Measurements from ENCODE around the gene VWA5B1.
"Not testable (repeated sequence)": the region's sequence is repeated elsewhere in the genome, so short reads cannot be mapped to it uniquely, and the experiment has no call there.

The VWA5B1 gene

GRCh38 chr1:20280341-20280740 is 10.3 kb upstream of the VWA5B1 start:
- DNase-seq = no peak

DNA sequence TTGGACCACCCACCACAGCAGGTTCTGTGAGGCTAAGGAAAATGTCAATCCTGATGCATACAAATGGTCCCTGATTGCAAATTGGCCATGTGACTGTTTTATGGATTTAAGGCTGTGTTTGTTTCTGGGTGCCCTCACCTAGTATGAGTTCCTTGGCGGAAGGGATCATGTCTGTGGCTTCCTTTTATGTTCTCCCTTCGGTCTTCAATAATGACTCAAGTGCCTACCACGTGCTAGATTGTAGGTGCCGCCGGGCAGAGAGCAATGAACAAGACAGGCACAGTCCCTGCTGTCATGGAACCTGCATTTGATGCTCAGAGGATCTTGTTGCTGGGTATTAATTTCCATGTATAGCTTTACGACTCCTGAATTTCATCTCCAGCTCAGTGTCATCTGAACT is 9.8 kb upstream of the VWA5B1 start:
- DNase-seq = no peak

DNA sequence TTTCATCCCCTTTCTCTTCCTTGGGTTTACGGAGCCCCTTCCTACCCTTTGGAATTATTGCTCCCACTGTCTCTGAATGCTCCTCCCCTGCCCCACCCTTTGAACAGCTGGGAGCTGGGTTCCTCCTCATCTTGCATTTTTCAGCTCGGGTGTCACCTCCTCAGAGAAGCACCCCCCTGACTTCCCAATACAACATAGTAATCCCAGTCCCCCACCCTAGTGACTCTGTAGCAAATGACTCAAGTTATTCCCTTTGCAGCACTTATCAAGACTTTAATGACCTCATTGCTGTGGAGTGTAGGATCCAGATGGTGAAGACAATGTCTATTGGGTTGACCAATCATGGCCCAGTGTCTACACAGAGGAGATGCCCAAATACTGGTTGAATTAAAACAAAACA is 8.9 kb upstream of the VWA5B1 start:
- DNase-seq = no peak

- no peak for DNase-seq
Observed at GRCh38 chr1:20282533-20282932, 8.1 kb upstream of the VWA5B1 start.

GRCh38 chr1:20284046-20284445 is 6.6 kb upstream of the VWA5B1 start:
- no peak for DNase-seq

- no peak for DNase-seq
Observed at GRCh38 chr1:20284625-20285024, 6.0 kb upstream of the VWA5B1 start.

GRCh38 chr1:20285510-20285909 is 5.2 kb upstream of the VWA5B1 start:
- no peak for DNase-seq

GRCh38 chr1:20287696-20288095 is 3.0 kb upstream of the VWA5B1 start:
- DNase-seq = not testable (repeated sequence)

DNA sequence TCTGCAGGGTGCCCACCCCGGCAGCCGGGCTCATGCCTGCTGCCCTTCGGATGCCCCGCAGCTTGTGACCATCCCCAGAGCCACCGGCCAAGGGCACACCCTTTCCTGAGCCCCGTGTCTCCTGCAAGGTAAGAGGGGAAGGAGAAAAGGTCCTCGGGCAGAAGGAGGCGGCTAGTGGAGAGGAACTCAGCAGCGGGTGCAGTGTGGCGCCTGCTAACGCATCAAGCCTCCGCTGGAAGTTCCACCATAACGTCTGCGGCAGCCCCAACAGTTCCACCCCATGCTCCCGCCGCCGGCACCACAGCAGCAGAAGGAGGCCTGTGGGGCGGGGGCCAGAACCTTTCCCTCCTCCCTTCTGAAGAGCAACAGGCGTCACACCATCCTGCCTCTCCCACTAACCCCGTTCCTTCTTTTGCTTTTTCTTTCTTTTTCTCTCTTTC is 990 bp downstream of the VWA5B1 start:
- DNase-seq = no peak

DNA sequence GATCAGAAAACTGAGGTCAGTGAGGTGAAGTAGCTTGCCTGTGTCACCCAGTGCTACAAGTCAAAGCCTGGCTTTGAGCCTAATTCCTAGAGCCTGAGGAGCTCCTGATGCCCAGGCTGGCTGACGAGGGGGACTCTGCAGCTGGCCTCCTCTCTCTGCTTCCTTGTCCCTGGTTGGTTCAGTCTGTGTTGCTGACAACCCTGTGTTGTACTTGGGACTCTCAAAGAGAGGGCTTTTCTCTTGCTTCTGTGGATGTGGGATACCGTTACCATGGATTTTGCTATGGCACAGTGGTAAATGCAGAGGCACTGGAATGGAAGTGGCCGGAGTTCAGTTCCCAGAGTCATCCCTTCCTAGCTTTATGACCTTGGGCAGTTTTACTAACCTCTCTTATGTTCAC is 8.0 kb downstream of the VWA5B1 start:
- no peak for DNase-seq

DNA sequence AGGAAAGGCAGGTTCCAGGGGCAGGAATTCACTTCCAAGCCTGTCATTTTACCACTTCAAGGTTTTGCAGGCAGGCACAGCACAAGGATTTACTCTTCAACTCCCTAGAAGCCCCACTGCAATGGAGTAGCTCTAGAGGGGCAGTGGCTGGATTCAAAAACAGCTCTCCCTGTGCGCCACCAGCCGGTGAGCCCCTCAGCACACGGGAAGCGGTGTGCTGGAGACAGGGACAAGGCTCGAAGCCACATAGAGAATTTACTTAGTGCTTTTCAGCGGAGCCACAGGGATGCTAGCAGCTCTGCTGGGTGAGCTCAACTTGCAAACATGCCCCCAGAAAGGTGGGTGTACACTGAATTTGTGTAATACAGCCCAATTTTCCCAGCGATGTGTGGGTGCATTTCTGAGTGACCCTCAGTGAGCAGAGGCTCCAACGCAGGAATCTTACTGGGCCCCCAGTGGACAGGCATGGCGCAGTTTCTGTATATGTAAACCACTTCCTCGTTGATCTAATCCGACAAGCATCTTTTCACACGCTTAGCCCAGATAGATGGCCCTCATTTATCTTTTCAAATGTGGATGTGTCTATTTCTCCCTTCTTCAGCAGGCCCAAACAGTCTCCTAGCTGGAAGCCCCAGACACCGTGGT is 10.9 kb downstream of the VWA5B1 start:
- no peak for DNase-seq

DNA sequence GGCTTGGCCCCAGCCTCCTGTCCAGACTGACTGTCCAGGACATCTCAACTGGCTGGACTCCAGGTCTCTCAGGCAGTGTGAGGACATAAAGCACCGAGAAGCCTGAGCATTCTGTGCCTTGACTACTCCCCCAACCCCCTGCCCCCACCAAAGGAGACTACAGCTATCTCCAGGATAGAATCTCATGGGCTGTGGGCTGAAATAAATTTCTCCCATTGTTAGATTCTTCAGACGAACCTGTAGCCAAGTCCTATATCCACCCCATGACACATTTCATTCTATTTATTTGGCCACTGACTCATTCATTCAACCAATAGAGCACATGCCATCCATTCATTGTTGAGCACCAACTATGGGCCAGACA is 11.4 kb downstream of the VWA5B1 start:
- DNase-seq = no peak

DNA sequence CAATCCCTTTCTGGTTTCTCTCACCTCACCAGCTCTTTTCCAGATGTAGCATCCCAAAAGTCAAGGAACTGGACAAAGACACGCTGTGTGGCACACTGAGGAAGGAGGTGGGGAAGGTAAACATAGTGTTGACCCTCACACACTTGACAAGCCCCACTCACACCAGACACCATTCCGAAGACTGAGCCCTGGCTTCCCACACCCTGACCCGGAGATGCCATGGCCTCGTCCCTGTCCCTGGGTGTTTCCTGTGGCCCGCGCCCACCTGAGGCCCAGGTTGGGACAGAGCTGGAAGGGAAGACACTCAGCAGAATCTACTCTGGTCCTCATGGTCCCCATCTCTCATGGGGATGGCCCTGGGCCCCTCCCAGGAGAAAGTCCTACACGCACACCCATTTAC is 16.4 kb downstream of the VWA5B1 start:
- DNase-seq = no peak

GRCh38 chr1:20308569-20308968 is 17.9 kb downstream of the VWA5B1 start:
- DNase-seq = no peak

GRCh38 chr1:20311289-20311688 is 20.6 kb downstream of the VWA5B1 start:
- no peak for DNase-seq

DNA sequence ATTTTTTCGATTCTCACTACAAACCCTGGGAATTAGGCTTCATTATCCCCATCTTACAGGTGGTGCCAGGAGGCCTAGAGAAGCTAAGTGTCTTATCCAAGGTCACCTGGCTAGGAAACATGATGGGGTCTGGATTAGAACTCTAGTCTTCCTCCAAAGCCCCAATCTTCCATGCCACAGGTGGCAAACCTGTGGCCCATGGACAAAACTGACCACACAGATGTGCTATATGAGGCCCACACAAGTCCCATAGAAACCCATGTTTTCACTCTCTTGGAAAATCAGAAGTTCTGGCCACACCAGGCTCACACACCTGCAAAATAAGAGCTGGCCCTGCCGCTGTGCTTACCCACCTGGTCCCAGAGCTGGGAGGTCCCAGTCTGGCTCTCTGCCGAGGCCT is 21.6 kb downstream of the VWA5B1 start:
- no peak for DNase-seq

- DNase-seq = no peak
Observed at GRCh38 chr1:20312818-20313217, 22.1 kb downstream of the VWA5B1 start.

DNA sequence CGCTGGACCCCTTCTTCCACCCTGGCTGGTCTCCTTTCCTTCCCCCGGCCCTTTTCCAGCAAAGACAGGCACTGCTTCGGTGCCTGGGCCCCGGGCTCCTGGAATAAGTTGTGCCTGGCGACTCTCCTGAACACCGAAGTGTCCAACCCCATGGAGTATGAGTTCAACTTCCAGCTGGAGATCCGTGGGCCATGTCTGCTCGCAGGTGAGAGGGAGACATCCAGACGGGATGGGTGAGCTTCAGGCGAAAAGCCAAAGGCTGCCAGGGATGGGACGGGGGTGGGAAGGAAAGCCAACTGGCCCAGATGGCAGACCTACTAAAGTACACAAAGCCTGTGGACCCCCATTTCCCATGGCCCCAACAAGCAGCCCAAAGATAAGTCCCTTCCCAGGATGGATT is 26.8 kb downstream of the VWA5B1 start:
- DNase-seq = no peak

DNA sequence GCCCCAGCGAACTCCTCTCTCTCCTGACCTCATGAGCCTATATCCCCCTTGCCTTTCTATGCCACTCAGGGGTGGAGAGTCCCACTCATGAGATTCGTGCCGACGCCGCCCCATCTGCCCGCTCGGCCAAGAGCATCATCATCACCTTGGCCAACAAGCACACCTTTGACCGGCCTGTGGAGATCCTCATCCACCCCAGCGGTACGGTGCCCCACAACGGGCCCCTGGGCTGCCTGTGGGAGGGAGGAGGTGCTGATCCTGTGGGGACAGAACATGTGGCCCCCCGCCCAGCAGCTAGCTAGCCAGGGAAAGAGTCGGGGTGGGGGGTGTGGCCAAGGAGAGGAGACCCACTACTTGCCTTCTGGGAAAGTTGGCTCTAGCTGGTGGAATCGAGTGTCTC is 27.8 kb downstream of the VWA5B1 start:
- DNase-seq = no peak

DNA sequence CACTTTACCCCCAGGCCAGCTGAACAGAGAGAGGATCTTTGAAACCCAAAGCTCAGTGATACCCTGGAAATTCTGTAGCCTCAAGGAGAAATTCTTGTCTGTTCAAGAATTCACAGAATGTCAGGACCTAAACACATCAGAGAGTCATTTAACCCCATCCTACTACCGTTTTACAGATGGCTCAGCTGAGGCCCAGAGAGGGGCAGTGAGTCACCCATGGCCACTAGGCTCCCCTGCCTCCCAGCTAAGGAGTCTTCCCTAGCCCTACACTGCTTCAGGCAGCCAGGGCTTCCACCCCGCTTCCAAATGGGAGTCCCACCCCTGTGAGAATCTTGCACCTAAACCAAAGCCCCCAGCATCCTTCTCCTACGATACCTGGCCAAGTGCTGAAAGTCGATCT is 28.3 kb downstream of the VWA5B1 start:
- DNase-seq = no peak

DNA sequence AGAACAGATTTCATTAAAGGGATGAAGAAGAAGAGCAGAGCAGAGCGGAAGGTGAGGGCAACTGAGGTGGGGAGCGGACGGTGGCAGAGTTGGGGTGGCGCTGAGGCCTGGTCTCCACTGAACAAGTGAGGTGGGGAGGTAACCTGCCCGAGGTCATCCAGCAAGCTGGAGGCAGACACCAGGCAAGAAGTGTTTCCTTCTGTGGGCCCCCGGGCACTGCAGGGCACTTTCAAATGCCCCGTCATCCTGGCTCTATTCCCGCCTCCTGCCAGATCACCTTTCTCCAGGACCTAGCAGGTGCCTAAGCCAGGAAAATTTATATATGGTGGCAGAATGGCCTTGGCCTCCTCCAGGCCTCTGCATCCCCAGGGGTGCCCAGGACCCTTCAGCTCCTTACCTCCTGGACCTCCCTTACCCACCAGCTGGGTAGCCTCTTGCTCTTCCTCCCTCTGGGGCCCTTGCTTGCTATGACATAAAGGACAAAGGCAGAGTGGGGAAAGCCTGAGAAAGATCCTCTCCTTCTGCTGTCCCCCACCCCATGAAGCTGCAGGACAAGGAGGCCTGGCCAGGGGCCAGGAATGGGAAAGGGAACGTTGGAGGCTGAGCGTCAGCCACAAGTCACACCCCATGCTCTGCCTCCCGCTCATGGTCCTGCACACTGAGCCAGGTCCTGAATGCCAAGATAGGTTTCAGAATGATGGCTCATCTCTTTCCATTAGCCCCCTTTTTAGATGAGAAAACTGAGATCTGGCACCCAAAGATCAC is 29.0 kb downstream of the VWA5B1 start:
- DNase-seq = no peak

DNA sequence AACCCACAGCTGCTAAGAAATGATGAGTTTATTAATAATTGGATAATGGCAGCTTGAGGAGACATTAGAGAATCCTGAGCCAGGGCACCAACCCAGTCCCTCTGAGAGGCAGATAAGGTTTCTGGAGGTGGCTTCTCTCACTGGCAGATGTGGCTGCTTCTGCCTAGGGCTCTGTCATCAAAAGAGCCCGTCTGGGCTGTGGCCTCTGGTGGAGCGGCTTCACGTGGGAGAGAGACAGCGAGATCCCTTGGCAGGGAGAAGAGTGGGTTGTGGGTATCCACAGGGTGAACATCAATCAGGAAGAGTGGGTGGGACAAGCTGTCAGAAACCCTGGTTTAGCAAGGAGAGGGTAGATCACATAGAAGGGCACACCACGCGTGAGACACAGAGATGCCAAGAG is 30.0 kb downstream of the VWA5B1 start:
- no peak for DNase-seq

- DNase-seq = no peak
Observed at GRCh38 chr1:20321573-20321972, 30.9 kb downstream of the VWA5B1 start.

GRCh38 chr1:20322081-20322824 is 31.6 kb downstream of the VWA5B1 start:
- DNase-seq = no peak
